HG02763 (cell line): Measurements from ENCODE around the gene KIRREL3.

ENCODE experiments used
- ATAC-seq: cut with Tn5 transposase; IDR thresholded peaks from one replicate; pipeline ENCODE4 v1.9.1; 2021; ENCODE audit warnings: mild to moderate bottlenecking, moderate library complexity; ENCODE audit not compliant: unreplicated experiment

The KIRREL3 gene

GRCh38 chr11:126878913-126879482 is 121.6 kb downstream of the KIRREL3 start:
- ATAC-seq, result no peak

GRCh38 chr11:126874831-126875230 is 125.7 kb downstream of the KIRREL3 start:
- ATAC-seq, result no peak

- ATAC-seq, result no peak
Observed at GRCh38 chr11:126874276-126874675, 126.3 kb downstream of the KIRREL3 start.

- ATAC-seq, result no peak
Observed at GRCh38 chr11:126871792-126872191, 128.8 kb downstream of the KIRREL3 start.

GRCh38 chr11:126870021-126870420 is 130.5 kb downstream of the KIRREL3 start:
- ATAC-seq, result no peak

- ATAC-seq, result no peak
Observed at GRCh38 chr11:126868741-126869140, 131.8 kb downstream of the KIRREL3 start.

- ATAC-seq, result no peak
Observed at GRCh38 chr11:126864934-126865333, 135.6 kb downstream of the KIRREL3 start.

GRCh38 chr11:126863294-126863997 is 137.1 kb downstream of the KIRREL3 start:
- no peak for ATAC-seq

- ATAC-seq, result peak; percentile 56
Observed at GRCh38 chr11:126862664-126863243, 137.8 kb downstream of the KIRREL3 start.

- ATAC-seq, result no peak
Observed at GRCh38 chr11:126861796-126862459, 138.6 kb downstream of the KIRREL3 start.

- ATAC-seq, result no peak
Observed at GRCh38 chr11:126857860-126858808, 142.4 kb downstream of the KIRREL3 start.

GRCh38 chr11:126855536-126855935 is 145.0 kb downstream of the KIRREL3 start:
- no peak for ATAC-seq

GRCh38 chr11:126853732-126854131 is 146.8 kb downstream of the KIRREL3 start:
- peak; percentile 49 for ATAC-seq

GRCh38 chr11:126844789-126845188 is 155.8 kb downstream of the KIRREL3 start:
- ATAC-seq, result no peak

GRCh38 chr11:126843096-126843495 is 157.5 kb downstream of the KIRREL3 start:
- ATAC-seq, result no peak

GRCh38 chr11:126841999-126842398 is 158.6 kb downstream of the KIRREL3 start:
- ATAC-seq, result no peak

GRCh38 chr11:126840975-126841374 is 159.6 kb downstream of the KIRREL3 start:
- no peak for ATAC-seq

- ATAC-seq, result no peak
Observed at GRCh38 chr11:126840201-126840886, 160.2 kb downstream of the KIRREL3 start.

- no peak for ATAC-seq
Observed at GRCh38 chr11:126839496-126839895, 161.1 kb downstream of the KIRREL3 start.

- no peak for ATAC-seq
Observed at GRCh38 chr11:126838779-126839178, 161.8 kb downstream of the KIRREL3 start.
